Activated CD8-positive, alpha-beta memory T cell treated with anti-CD3 and anti-CD28 coated beads, Interleukin-2, amount 50 U/mL, for 4 hours (primary cell): ENCODE data around the gene H3-3A.

ENCODE experiments used
- DNase-seq: peaks from one replicate; pipeline ENCODE4 v3.0.0-alpha.2; 2020

H3-3A gene

DNA sequence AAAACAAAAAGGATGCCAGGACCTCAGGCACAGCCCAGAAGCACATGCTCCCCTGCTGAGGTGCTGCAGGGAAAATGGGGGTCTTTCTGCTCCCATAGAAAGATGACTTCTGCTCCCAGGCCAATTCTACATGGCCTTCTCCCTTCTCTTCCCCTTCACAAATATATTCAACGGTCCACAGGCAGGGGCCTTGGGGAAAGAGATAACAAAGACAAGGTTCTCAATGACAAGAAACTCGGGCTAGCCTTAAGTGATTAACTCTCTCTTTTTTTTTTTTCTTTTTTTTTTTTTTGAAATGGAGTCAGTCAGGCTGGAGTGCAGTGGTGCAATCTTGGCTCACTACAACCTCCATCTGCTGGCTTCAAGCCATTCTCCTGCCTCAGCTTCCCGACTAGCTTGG is 54.2 kb downstream of the H3-3A start:
- DNase-seq = no peak

DNA sequence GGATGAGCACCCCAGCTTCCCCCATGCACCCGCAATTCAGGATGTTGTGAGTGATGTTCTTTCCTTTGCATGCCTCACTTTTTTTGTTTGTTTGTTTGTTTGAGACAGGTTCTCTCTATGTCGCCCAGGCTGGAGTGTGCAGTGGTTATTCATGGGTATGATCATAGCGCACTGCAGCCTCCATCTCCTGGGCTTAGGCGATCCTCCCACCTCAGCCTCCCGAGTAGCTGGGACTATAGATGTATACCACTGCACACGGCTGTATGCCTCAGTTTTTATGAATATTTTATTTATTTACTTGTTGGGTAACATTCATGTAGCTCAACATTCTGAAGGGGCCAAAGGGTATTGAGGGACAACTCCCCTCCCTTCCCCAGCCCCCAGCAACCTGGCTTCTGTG is 54.8 kb downstream of the H3-3A start:
- no peak for DNase-seq

DNA sequence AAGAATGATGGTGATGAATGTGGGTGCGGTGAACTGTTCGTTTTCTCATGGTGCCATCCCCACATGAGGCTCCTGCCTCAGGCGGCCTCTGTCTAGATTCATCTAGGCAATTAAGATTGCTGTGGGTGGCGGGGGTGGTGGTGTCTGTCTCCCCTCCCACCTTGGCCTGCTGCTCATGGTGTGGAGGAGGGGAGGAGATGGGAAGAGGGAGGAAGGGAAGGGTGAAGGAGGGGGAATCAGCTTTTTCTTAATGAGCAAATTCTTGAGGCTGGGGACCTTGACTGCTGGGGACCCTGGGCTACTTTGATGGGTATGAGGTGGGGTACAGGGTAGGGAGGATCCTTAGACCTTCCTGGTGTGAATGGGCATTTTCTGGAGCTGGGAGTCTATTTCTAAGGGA is 55.8 kb downstream of the H3-3A start:
- no peak for DNase-seq

DNA sequence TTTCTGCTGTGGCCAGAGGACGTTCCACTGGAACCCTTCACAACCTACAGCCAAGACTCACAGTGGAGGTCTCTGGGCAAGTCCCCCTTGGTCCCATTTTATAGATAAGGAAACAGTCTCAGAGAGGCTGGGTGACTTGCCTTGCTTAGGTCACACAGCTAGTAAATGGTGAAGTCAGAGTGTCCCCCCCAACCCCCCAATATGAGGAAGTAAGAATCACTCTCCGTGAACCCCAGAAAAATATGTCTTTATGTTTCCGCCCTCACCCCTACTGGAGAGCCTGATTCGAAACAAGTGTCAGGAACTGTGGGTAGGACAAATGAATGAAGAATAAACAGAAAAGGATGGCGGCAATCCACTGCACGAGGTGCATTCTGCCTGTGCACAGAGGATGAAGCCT is 56.7 kb downstream of the H3-3A start:
- DNase-seq = no peak

DNA sequence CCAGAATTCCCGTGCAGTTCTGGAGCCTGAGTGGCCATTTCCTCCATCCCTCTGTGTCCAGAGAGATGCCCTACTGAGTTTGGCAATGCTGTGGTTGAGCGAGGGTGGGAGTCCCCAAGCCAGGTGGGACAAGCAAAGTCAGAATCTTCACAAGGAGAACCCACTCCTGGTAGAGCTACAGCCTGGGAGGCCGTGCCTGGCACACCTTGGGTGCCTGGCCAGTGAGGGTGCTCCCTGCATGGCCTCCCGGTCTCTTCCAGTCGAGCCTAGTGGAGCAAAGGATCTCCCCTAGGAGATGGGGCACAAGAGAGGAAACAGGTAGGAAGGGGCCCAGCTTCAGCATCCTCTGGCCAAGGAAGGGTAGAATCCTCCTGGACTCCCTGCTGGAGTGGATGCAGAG is 57.9 kb downstream of the H3-3A start:
- no peak for DNase-seq

DNA sequence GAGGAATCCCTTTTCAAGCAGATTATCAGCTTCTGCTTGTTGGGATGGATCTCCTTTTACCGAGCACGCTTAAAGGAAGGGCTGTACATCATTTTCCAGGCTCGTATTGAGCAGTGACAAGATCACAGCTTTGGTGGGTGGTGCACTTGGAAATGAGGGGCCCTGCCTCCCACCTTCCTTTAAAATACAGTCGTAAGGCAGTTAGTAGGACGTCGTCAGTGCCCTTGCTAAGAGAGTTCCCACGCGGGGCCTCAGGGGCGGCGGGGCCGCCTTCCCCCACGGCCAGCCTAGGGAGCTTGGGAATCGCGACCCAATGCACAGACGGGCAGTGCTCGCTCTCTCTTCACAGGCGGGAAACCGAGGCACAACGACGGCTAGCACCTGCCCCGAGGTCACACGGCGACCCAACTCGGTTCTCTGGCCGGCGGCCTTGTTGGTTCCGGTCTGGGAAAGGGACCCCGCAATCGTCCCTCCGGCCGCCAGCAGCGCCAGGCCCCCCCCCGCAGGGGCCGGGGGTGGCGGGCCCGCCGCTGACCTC is 58.6 kb downstream of the H3-3A start:
- no peak for DNase-seq
